NCI-H1436 treated with DMSO at 0.1 percent for 48 hours (cell line): Measurements from ENCODE around the gene BAIAP3.

Experiments
- DNase-seq: peaks from one replicate; lab custom pipeline; 2025; lab: John Stamatoyannopoulos, UW

Gene BAIAP3

DNA sequence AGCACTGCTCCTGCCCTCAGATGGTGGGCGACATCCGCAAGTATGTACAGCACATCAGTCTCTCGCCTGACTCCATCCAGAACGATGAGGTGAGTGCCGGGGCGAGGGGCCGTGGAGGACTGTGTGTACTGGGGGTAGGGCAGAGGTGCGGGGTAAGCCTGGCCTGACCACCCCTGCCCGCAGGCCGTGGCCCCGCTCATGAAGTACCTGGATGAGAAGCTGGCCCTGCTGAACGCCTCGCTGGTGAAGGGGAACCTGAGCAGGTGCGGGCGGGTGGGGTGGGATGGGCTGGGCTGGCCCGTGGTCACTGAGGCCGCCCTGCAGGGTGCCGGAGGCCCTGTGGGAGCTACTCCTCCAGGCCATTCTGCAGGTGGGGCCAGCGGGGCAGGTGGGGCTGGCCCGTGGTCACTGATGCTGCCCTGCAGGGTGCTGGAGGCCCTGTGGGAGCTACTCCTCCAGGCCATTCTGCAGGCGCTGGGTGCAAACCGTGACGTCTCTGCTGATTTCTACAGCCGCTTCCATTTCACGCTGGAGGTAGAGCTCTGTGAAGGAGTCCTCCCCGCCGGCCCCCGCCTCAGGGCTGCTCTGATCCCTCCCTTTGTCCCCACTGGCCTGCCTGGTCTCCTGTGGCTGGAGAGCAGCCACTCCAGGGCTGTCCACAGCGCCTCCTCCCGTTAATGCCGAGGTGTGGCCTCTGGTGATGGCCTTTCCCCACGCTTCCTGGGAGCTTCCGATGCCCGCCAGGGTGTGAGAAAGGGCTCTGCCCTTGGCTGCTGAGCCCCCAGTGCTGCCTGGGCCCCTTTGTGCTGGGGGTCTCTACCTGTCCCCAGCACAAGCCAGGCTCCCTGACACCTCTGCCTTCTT is 13.2 kb downstream of the BAIAP3 start:
- no peak for DNase-seq

DNA sequence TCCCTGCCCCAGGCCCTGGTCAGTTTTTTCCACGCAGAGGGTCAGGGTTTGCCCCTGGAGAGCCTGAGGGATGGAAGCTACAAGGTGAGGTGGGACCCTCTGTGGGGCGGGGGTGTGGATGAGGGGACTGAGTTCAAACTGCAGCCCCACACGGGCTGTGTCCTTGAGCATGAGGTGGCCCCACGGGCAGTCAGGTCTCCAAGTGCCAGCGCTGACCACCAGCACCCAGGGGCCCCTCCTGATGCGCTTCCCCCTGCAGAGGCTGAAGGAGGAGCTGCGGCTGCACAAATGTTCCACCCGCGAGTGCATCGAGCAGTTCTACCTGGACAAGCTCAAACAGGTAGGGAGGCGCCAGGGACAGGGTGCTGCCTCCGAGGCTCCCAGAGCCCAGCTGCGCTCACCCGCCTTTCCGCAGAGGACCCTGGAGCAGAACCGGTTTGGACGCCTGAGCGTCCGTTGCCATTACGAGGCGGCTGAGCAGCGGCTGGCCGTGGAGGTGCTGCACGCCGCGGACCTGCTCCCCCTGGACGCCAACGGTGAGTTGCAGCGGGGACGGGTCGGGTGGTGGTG is 13.9 kb downstream of the BAIAP3 start:
- DNase-seq = no peak

DNA sequence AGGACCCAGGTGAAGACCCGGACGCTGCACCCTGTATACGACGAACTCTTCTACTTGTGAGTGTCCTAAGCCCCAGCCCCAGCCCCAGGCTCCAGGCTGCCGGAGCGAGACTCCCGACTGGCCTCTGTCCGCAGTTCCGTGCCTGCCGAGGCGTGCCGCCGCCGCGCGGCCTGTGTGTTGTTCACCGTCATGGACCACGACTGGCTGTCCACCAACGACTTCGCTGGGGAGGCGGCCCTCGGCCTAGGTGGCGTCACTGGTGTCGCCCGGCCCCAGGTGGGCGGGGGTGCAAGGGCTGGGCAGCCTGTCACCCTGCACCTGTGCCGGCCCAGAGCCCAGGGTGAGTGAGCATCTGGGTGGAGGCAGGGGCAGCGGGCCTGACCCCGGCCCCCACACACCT is 14.5 kb downstream of the BAIAP3 start:
- no peak for DNase-seq

DNA sequence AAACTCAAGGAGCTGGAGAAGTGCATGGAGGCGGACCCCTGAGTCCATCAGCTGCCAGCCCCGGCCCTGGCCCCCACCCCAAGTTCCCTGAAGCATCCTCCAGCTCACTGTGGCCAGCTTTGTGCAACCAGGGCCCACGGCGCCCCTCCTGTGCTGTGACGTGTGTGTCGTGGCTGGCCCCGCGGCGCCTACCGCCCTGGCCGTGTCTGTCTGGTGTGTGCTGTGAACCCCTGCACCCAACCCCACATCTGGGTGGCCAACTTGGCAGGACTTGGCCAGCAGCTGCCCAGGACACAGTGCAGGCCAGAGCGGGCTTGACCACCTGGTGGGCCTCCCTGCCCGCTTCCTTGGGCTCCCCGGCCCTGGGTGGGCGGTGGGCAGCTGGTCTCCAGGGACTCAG is 15.0 kb downstream of the BAIAP3 start:
- no peak for DNase-seq

DNA sequence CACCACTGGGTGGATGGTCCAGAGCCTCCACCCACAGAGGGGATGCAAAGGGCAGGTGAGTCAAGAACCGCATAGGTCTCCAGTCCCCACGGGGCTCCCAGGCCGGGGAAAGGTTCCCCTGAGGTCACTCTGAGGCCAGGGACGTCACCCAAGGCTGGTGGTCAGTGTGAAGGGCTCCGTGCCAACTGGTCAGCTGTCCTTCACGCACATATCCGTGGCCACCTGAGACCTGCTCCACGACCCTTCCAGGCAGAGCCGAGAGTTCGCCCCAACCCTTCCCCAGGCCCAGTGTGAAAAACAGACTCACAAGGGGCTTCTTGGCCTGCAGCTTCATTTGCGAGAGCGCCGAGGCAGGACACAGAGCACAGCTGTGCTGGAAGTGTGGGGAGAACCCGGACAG is 15.5 kb downstream of the BAIAP3 start:
- no peak for DNase-seq

DNA sequence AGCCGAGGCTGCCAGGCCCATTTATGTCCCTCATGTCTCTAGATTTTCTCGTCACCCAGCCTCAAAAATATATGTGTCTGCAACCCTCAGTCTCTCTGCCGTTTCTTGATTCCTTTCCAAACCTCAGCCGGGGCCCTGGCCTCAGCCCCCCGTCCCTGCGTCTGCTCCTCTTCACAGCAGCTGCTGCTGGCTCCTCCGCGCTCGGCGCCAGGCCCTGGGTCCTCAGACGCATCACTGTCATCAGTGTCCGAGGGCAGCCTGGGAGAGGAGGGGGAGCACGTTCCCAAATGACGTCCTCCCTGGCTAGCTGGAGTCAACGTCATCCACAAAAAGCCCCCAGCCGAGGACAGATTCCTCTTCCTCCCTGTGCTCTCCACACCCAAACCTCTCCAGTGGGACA is 15.9 kb downstream of the BAIAP3 start:
- no peak for DNase-seq

DNA sequence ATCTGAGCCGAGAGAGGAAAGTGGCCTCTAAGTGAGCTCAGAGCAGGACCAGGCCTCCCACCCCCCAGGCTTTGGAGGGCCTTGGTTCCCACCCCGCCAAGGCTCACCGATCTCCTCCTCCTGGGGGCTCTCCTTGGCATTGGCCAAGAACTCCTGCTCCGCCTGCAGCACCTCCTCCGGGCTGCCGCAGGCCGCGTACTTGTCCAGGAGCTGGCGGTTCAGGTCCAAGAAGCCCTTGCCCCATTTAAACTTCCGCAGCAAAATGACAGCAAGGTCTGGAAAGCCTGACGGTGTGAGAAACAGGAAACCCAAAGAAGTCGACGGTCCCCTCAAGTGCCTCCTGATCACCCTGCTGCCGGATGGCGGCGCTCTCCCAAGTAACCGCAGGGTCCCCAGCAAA is 16.5 kb downstream of the BAIAP3 start:
- DNase-seq = no peak

DNA sequence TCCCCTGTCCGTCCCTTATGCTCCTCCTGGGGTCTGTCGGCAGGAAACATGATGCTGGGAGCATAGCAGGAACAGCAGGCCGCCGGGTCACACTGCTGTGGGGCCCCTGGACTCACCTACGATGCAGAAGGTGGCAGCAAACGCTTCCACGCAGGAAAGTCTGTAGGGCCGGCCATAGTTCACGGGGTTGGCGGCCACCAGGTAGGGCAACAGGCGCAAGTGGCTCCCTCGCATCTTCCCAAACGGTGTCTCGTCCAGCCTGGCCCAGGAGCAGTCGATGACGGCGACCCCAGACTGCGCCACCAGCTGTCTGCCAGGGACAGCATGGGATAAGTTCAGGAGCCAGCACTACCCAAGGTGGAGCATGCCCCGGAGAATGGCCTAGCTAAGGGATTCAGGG is 17.2 kb downstream of the BAIAP3 start:
- no peak for DNase-seq

DNA sequence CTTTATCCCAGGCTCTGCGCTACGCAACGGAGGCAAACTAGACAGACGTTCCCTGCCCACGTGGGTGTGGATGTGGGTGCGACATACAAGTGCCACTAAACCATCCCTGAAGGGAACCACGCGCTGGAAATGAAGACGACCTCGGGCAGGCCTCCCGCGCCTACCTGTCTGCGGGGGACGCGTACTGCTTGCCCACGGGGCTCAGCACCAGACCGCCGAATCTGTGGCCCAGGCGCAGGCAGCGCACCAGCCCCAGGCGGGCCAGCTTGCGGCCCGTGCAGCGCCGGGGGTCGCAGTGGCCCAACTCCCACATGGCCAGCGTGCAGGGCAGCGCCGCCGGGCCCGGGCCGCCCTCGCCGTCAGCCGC is 17.8 kb downstream of the BAIAP3 start:
- DNase-seq = no peak

DNA sequence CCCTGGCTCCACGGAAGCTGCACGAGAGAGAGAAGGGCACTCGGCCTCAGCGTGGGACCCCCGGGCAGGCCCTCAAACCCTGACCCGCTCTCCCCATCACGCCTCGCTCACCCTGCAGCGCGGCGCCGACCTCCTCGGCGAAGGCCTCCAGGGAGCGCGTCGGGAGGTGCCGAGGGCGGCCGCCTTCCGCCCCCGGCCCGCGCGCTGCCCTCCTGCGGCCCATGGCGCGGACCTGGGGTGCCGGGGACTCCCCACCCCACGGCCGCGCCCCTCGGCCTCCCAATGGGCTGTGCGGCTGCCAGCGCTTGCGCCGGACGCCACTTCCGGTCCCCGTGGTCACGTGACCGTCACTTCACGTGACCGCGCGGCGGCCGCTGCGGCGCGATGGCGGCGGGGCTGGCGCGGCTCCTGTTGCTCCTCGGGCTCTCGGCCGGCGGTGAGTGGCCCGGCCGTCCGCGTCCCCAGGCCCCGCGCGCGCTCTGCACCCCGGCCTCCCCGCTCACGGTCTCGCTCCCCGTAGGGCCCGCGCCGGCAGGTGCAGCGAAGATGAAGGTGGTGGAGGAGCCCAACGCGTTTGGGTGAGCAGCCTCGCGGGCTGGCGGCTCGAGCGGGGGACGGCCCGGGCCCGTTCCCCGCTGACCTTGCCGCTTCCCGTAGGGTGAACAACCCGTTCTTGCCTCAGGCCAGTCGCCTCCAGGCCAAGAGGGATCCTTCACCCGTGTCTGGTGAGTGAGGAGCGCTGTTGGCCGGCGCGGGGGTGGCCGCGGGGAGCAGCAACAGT is 18.3 kb downstream of the BAIAP3 start, which contains the start of the genes GNPTG and TSR3:
Gene GNPTG (plus strand): TSS at position 350 of the 781 bp plus-strand sequence. CDS start 35 bp downstream, at position 385.
Gene TSR3 (minus strand): TSS at position 297 of the 781 bp plus-strand sequence. CDS start 74 bp downstream, at position 223.
- DNase-seq = no peak

DNA sequence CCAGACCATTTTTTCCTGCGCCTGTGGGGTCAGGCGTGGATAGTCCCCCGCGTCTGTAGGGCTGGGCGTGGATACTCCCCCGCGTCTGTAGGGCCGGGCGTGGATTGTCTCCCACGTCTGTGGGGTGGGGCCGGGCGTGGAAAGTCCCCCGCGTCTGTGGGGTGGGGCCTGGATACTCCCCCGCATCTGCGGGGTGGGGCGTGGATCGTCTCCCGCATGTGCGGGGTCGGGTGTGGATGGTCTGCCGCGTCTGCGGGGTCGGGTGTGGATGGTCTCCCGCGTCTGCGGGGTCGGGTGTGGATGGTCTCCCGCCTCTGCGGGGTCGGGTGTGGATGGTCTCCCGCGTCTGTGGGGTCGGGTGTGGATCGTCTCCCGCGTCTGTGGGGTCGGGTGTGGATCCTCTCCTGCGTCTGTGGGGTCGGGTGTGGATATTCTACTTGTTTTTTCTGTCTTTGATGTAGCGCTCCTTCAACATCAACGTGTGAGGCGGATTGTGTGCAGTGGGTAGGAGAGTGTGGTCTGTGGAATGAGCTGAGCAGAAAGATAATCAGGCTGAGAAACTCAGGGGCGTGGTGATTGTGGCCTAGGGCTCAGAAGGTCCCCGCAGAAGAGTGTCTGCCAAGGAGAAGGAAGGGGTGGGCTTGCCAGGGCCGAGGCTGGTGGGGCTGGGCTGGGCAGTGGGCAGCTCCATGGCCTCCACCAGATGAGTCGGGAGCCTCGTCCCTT is 21.5 kb downstream of the BAIAP3 start:
- no peak for DNase-seq

DNA sequence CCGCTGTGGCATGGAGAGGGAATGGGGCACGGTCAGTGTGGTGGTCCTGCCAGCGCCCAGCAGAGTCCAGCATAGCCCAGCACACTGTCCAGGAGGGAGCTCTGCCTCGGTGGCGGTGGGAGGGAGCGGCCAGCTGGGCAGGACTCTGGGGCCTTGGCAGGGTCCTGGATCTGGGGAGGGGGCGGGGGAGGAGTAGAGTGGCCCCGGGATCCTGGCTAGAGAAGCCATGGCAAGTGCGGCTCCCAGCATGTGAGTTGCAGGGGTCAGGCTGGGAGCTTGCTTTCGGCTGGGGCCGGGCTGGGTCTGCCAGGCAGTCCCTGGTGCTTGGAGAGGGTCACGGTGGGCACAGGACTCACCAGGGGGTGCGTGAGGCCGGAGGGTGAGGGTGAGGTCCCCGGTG is 22.1 kb downstream of the BAIAP3 start:
- no peak for DNase-seq

DNA sequence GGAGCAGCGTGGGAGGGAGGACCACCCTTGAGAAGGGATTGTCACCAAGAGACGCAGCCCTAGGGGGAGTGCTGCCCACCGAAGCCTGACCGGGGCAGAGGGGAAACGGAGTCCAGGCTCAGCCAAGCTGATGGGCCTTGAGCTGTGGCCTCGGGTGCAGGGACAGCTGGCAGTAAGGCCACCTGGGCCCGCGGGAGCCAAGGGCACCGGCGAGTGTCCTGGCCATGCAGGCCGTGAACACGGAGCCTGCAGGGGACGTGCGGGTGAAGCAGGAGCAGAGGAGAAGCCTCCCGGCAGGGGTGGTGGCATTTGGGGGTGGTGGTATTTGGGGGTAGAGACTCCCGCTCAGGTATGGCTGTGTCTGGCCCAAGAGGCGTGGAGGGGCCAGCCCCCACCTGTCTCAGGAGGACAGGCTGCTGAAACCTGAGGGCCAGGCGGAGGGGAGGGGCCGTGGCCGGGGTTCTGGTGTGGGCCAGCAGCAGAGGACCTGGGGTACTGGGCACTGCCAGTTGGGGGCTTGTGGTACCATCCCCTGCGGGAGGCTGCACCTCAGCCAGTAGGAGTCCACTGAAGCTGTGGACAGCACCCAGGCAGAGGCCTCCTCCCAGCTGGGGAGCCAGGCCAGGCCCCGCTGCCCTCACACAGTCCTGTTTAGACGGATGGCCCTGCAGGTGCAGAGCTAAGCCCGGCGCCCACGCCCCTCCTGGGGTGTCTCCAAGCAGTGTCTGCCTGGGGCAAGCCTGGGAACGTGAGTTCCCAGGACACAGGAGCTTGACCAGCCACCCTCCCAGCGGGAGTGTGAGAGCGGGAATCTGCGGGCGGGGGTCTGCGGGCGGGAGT is 22.8 kb downstream of the BAIAP3 start:
- DNase-seq = no peak

DNA sequence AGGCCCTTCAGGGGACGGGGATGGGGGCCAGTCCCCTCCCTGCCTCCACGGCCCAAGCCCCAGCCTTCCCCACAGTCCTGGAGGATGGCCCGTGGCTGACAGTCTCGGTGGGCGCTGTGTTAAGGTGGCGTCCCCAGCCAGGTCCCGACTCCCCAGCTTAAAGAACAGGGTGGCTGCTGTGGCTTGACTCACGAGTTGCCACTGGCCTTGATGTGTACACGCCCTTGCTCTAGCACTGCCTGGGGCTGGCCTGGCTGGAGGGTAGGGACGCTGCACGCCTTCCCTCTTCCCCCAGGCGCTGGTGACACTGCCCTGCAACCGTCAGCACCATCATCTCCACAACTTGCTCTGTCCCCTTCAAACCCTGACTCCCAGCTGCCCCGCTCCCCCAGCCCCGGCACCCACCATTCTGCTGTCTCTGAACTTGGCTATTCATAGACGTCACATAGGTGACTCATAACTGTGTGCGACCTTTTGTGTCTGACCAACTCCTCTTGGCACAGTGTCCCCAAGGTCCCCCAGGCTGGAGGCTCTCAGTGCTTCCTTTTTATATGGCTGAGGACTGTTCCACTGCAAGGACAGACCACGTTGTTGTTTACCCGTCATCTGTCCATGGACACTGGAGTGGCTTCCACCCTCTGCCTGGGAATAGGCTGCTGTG is 24.6 kb downstream of the BAIAP3 start:
- no peak for DNase-seq

DNA sequence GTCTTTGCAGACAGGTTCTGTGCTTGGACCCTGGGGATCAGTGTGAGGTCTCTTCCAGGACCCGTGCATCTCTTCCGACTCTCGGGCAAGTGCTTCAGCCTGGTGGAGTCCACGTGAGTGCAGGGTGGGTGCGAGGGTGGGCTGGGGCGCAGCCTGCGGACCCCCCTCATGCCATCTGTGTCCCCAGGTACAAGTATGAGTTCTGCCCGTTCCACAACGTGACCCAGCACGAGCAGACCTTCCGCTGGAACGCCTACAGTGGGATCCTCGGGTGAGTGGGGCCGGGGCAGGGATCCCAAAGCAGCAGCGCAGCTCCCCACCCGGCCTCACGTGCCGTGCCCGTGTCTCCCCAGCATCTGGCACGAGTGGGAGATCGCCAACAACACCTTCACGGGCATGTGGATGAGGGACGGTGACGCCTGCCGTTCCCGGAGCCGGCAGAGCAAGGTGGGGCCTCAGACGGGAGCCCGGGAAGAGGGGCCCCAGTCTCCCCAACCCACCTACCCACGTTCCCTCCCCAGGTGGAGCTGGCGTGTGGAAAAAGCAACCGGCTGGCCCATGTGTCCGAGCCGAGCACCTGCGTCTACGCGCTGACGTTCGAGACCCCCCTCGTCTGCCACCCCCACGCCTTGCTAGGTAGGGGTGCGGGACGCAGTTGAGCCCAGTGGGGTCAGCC is 28.4 kb downstream of the BAIAP3 start:
- DNase-seq = no peak

DNA sequence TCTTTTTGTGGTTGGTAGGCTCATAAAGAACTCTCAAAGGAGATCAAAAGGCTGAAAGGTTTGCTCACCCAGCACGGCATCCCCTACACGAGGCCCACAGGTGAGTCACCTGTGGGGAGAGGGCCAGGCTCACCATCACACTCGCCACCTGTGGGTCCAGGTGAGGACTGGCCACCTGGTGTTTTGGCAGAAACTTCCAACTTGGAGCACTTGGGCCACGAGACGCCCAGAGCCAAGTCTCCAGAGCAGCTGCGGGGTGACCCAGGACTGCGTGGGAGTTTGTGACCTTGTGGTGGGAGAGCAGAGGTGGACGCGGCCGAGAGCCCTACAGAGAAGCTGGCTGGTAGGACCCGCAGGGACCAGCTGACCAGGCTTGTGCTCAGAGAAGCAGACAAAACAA is 29.4 kb downstream of the BAIAP3 start:
- DNase-seq = no peak

DNA sequence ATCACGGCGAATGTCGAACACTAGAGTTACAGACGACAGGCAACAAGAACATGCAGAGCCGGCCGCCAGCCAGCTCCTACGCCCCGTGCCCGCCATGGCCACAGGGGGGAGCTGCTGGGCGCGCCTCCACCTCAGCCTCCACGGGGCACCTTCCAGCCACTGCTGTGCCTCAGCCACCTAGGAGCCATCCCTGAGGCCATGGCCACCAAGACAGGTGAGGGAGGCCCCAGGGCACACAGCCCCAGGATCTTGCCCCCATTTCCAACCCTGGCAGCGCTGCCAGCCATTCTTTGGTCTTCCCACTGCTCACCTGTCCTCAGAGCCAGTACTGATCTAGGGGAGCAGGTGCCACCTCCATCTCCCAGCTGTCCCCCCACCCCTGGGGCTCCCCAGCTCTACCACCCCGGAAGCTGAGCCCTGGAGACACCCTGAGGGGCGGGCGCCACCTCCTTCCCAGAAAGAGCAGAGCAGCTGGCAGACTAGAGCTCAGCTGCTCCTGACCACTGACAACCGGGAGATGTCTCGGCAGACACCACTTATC is 30.1 kb downstream of the BAIAP3 start:
- DNase-seq = no peak

DNA sequence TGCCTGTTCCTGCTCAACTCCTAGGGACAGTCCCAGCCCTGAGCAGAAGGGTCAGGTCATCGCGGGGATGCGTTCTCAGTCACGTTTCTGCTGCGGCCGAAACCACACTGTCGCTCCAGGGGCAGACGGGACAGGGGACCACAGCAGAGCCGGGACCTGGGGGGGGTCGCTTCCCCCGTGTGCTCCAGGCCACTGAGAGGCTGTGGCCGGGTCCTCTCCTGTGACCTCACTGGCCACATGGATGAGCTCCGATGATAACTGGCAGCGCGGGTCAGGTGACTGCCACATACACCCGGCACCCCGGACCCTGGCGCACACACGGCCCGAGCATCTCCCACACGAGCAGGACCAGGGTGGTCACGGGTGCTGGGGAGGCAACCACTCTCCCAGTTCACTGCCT is 31.1 kb downstream of the BAIAP3 start:
- DNase-seq = no peak

DNA sequence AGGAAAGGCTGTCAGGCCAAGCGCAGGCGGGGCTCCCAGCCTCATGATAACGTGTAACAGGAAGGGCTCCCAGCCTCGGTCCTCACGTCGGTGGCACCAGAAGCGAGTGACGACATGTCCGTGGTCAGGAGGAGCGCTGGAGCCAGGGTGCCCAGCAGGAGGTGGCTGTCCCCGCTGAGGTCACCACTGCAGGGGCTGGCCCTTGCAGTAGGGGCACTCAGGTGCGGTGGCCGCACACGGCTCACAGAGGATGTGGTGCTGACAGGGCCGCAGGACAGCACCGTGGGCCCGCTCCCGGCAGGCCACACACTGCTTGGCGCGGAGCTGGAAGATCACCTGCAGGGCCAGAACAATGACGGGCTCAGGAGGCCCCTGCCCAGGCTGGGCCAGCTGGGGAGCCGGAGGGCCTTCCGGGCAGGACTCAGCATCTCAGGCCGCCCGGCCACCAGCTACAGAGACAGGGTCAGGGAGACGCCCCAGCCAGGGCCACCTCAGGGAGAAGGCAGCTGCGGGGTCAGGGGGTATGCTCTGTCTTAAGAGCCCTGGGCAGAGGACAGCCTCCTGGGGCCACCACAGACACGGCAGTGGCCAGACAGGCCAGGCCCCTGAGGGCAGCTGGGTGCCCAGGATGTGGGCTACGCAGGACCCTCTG is 32.7 kb downstream of the BAIAP3 start:
- DNase-seq = no peak
